Thyroid gland (tissue), 4 donors: ENCODE data around the gene STYXL2. TPM values are rescaled to one million over a fixed set of nuclear protein-coding genes. Genes with fewer than 3 reads are reported as not detected.

Experiments used
- DNase-seq, 2 donors: peaks; one replicate each; pipeline ENCODE4 v3.0.0-alpha.2; 2019
- H3K27ac ChIP-seq, 3 donors: fragments of 200-600 bp; sonication (generic); 1 replicate in 2 of 3; 2 replicates in 1 of 3; pipeline ENCODE4 v1.5.1; 2016 to 2019; ENCODE audit warnings: mild to moderate bottlenecking in 1 of 3, moderate library complexity in 1 of 3
- H3K27me3 ChIP-seq: fragments of 200-600 bp; sonication (generic); one replicate; pipeline ENCODE4 v1.5.1; 2019
- H3K36me3 ChIP-seq, 2 donors: fragments of 200-600 bp; sonication (generic); one replicate each; pipeline ENCODE4 v1.5.1; 2016 to 2019
- H3K4me1 ChIP-seq, 2 donors: fragments of 200-600 bp; sonication (generic); one replicate each; pipeline ENCODE4 v1.5.1; 2017 to 2019
- H3K4me3 ChIP-seq, 3 donors: fragments of 200-600 bp; sonication (generic); replicated peaks in 1 of 3; 1 replicate in 2 of 3; 2 replicates in 1 of 3; pipeline ENCODE4 v1.5.1; 2016; ENCODE audit warnings: mild to moderate bottlenecking in 1 of 3
- H3K9me3 ChIP-seq: fragments of 200-600 bp; sonication (generic); one replicate; pipeline ENCODE4 v1.5.1; 2017
- POLR2A ChIP-seq, 2 donors: fragments of 450-650 bp; IDR thresholded peaks; one replicate each; pipeline ENCODE4 v1.6.1; 2017; ENCODE audit warnings: antibody characterized with exemption in 2 of 2, mild to moderate bottlenecking in 2 of 2, moderate library complexity in 1 of 2
- WGBS, 2 donors: methylation state at CpG; one replicate each; pipeline ENCODE4 v1.1.5; 2017; 5-methylcytosine and 5-hydroxymethylcytosine counted together
- intact Hi-C: fragments of 100-400 bp; cut with DNase I; formaldehyde crosslinking; loops from one replicate; pipeline ENCODE4 v1.15.1; 2023
- total RNA-seq, 4 donors: library from RNA; depleted of rRNA; stranded (reverse); fragments of >200 nt; gene quantifications; one replicate each; pipeline ENCODE4 v1.2.3, GENCODE V29; 2016
- TF ChIP-seq, protein P1 (sequence below), 6 experiments: fragments of 200-600 bp in 3 of 6; fragments of 450-650 bp in 3 of 6; sonication (generic) in 3 of 6; IDR thresholded peaks; one replicate each; pipeline ENCODE4 v1.5.1; 2016 to 2019; ENCODE audit warnings: antibody characterized with exemption in 6 of 6, mild to moderate bottlenecking in 2 of 6, inconsistent platforms in 1 of 6, moderate library complexity in 1 of 6

The STYXL2 gene
- total RNA-seq, 4 donors from 2014 or later = not detected

DNA sequence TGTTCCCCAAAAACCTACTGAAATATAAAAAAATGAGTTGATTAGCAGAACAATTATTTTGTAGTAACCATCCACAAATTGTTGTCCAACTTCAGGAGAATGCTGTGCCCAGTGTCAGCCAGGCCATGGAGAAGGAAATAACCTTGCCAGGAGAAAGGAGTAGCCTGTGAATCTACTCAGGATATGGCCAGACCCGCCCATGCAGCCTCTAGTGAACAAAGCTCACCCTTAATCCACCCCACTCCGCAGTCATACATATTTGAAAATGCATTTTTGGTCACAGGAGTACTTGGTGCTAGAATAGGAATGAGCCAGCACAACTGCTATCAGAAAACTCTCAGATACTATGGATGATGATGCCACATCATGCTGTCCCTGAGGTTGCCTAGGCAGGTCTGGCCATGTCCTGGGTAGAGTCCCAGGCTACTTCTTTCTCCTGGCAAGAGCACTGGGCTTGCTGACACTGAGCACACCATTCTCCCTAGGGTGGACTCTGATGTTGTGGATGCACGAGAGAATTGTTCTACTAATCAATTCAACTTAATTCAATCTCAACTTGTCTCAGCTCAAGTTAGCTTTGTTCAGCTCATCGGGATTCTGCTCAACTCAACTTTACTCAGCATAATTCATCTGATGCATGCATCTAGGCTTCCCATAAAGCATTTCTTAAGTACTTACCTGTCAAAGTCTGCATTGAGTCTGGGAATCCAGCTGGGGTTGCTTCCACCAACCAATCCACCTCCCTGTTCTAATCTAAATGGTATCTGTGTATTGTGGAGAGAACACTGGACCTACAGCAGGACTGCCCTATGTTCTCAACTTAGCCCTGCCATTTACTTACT, 18.2 kb downstream of the STYXL2 start:
- TF ChIP-seq, protein P1, sequence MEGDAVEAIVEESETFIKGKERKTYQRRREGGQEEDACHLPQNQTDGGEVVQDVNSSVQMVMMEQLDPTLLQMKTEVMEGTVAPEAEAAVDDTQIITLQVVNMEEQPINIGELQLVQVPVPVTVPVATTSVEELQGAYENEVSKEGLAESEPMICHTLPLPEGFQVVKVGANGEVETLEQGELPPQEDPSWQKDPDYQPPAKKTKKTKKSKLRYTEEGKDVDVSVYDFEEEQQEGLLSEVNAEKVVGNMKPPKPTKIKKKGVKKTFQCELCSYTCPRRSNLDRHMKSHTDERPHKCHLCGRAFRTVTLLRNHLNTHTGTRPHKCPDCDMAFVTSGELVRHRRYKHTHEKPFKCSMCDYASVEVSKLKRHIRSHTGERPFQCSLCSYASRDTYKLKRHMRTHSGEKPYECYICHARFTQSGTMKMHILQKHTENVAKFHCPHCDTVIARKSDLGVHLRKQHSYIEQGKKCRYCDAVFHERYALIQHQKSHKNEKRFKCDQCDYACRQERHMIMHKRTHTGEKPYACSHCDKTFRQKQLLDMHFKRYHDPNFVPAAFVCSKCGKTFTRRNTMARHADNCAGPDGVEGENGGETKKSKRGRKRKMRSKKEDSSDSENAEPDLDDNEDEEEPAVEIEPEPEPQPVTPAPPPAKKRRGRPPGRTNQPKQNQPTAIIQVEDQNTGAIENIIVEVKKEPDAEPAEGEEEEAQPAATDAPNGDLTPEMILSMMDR (IDR thresholded peaks at IDR 0.05) = no peak
- TF ChIP-seq POLR2A (IDR thresholded peaks at IDR 0.05) = no peak
- H3K27ac ChIP-seq = no peak overlapping the region

DNA sequence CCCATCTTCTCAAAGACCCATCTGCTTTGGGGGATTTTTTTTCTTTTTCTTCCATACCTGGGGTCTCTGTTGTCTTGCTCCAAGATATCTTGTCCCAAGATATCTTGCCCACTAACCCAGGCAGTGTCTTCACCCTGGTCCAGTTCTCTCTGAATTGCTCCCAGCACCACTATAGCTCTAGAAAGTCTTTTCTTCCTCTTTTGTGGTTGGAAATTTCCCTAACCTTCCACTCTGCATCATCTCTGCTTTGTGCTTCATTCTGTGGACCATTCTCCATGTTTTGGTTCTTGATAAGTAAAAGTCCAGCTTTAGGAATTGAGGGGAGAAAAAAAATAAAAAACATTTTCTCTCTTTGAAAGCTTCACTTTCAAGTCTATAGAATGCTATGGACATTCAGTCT, 20.9 kb downstream of the STYXL2 start:
- intact Hi-C loops = no loop called here
- TF ChIP-seq, protein P1 (IDR thresholded peaks at IDR 0.05) = no peak
- no peak for TF ChIP-seq POLR2A (IDR thresholded peaks at IDR 0.05)

More for the DNA sequence above, 18.2 kb downstream of the STYXL2 start:
- H3K4me3 ChIP-seq = no peak overlapping the region
- no peaks in the 10 kb centered on the region for H3K9me3 ChIP-seq
- 82 to 88% methylated on average over 4 of the region's 4 CpGs for WGBS, 2 donors
- no peak for DNase-seq
- H3K4me1 ChIP-seq = no peaks in the 10 kb centered on the region
- no peaks in the 10 kb centered on the region for H3K36me3 ChIP-seq
- intact Hi-C loops = no loop called here
- no peaks in the 10 kb centered on the region for H3K27me3 ChIP-seq

DNA sequence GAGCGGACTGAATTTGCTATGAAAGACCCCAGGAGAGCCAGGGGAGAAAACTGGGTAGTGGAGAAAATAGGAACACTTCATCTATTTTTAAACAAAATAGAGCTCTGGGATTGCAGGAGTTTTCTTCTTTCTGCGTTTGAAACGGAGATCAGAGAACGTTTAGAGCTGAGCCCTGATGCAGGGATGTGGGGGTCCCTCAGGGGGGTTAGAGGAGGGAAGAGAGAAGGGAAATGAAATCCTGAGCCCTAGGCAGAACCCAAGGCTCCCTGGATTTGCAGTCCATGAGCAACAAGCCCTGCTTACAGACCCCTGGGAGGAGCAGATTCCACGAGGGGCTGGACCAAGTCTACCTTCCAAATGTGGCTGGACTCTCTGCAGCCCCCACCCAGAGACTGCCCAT, 21.8 kb downstream of the STYXL2 start:
- H3K36me3 ChIP-seq = no peaks in the 10 kb centered on the region
- no peaks in the 10 kb centered on the region for H3K27me3 ChIP-seq
- TF ChIP-seq POLR2A (IDR thresholded peaks at IDR 0.05) = no peak
- TF ChIP-seq, protein P1 (IDR thresholded peaks at IDR 0.05) = no peak
- no peaks in the 10 kb centered on the region for H3K4me1 ChIP-seq
- no peak overlapping the region for H3K27ac ChIP-seq
- no peak for DNase-seq
- H3K9me3 ChIP-seq = no peaks in the 10 kb centered on the region
- 45 to 56% methylated on average over 5 of the region's 5 CpGs for WGBS, 2 donors
- H3K4me3 ChIP-seq = no peak overlapping the region
- intact Hi-C loops = no loop called here

More for the DNA sequence above, 20.9 kb downstream of the STYXL2 start:
- Histone ChIP-seq H3K9me3 (no peaks in the 10 kb centered on the region), H3K4me1 (no peaks in the 10 kb centered on the region), H3K36me3 (no peaks in the 10 kb centered on the region), H3K27me3 (no peaks in the 10 kb centered on the region), H3K27ac (no peak overlapping the region), H3K4me3 (no peak overlapping the region)
- no peak for DNase-seq

DNA sequence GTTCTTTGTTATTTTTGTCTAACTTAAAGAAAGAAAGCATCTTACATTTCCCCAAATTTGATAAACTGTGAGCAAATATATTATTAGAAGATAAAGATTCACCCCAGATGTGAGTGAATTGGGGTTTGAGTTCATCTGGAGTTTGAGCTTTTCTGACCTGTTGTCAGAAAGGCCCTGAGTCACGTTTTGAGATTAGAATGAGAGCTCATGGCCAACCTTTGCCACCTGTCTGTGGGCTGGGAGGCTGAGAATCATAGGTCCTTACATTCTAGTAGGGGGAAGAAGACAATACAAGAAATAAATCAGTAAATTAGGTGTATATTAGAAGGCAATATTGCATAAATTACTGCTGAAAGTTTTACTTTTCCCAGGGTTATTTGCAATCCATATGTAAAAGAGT, 22.3 kb downstream of the STYXL2 start:
- Histone ChIP-seq H3K27me3 (no peaks in the 10 kb centered on the region), H3K4me3 (no peak overlapping the region), H3K4me1 (peaks cover 0 to 3% of the 10 kb centered on the region in 2 donors), H3K27ac (no peak overlapping the region), H3K9me3 (no peaks in the 10 kb centered on the region), H3K36me3 (no peaks in the 10 kb centered on the region)
- TF ChIP-seq POLR2A (IDR thresholded peaks at IDR 0.05) = no peak
- WGBS, 2 donors = 54 to 58% methylated on average over 1 of the region's 1 CpG
- intact Hi-C loops = no loop called here
- DNase-seq = no peak

DNA sequence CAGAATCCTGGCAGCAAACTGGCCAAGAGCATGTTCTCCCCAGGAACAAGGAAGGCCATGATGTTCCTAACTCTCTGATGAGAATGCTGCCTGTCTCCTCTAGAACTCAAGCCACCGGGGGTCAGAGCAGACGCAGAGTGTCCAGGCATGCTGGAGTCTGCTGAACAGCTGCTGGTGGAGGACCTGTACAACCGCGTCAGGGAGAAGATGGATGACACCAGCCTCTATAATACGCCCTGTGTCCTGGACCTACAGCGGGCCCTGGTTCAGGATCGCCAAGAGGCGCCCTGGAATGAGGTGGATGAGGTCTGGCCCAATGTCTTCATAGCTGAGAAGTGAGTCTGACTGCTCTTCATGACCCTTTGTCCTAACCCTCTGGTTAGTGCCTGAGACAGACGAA, 23.4 kb downstream of the STYXL2 start:
- TF ChIP-seq POLR2A (IDR thresholded peaks at IDR 0.05) = no peak
- TF ChIP-seq, protein P1 (IDR thresholded peaks at IDR 0.05) = no peak
- no peaks in the 10 kb centered on the region for H3K27me3 ChIP-seq
- DNase-seq = no peak
- no peaks in the 10 kb centered on the region for H3K9me3 ChIP-seq
- intact Hi-C loops = no loop called here
- no peak overlapping the region for H3K27ac ChIP-seq
- H3K36me3 ChIP-seq = no peaks in the 10 kb centered on the region
- 94 to 100% methylated on average over 7 to 9 of the region's 9 CpGs for WGBS, 2 donors
- no peak overlapping the region for H3K4me3 ChIP-seq
- H3K4me1 ChIP-seq = peaks cover 0 to 9% of the 10 kb centered on the region in 2 donors
